K562 (cell line): ENCODE data around the gene LRRC43. TPM values are rescaled to one million over a fixed set of nuclear protein-coding genes. Genes with fewer than 3 reads are reported as not detected.
A peak's percentile ranks its signal among the peaks of the same experiment; 100 is the strongest.

ENCODE experiments used
- ATAC-seq: fragments of 200-7000 bp; cut with Tn5 transposase; 3 replicates; pipeline ENCODE4 v1.9.1; 2020; ENCODE audit warnings: moderate library complexity
- BruUV-seq: library from RNA; stranded (reverse); fragments of 400-500 nt; replicated peaks from 2 replicates; lab custom pipeline; 2021; lab: Mats Ljungman, UMichigan
- CTCF ChIA-PET: fragments of 300-600 bp; formaldehyde crosslinking; extraction: SDS; loops from one replicate; lab custom pipeline; 2021; ENCODE audit warnings: low intra/inter-chr PET ratio; lab: Yijun Ruan, JAX
- POLR2A ChIA-PET: fragments of 300-600, 350-650 bp; sonication (Branson Sonifier 250); formaldehyde crosslinking; extraction: SDS; loops from one replicate; lab custom pipeline; 2021; ENCODE audit warnings: antibody characterized with exemption, inconsistent platforms; lab: Yijun Ruan, JAX
- DNase-seq, 4 experiments: peaks; one replicate each; pipeline versions ENCODE4 v3.0.0 to v3.0.0-alpha.2; 2011 to 2018; ENCODE audit warnings: low spot score in 3 of 4, mixed read lengths in 3 of 4; ENCODE audit errors: extremely low read depth in 1 of 4
- FAIRE-seq: peaks from 2 replicates; lab custom pipeline; 2011; peaks lifted over from hg19 to GRCh38; lab: Jason Lieb, UNC
- H2AFZ ChIP-seq: 2 replicates; pipeline ENCODE4 v1.6.0; 2011; ENCODE audit warnings: low read depth, low read length, control low read depth, inconsistent platforms
- H3K27ac ChIP-seq: fragments of 200-600 bp; 3 replicates; pipeline ENCODE4 v1.8.0; 2011; ENCODE audit warnings: low read depth, mild to moderate bottlenecking, control low read depth, inconsistent platforms, low read length, moderate library complexity, mixed read lengths; ENCODE audit errors: extremely low read depth
- H3K27me3 ChIP-seq, 2 experiments: fragments of 300-600 bp in 1 of 2; 2 replicates in 1 of 2; 3 replicates in 1 of 2; pipeline versions ENCODE4 v1.6.0 to v1.8.0; 2011; ENCODE audit warnings: inconsistent platforms in 2 of 2, low read length in 2 of 2, mild to moderate bottlenecking in 1 of 2, mixed read lengths in 1 of 2, moderate library complexity in 1 of 2; ENCODE audit not compliant: control insufficient read depth in 2 of 2, insufficient read depth in 2 of 2
- H3K36me3 ChIP-seq: fragments of 300-600 bp; 3 replicates; pipeline ENCODE4 v1.8.0; 2011; ENCODE audit warnings: mild to moderate bottlenecking, low read length, inconsistent platforms; ENCODE audit not compliant: control insufficient read depth, insufficient read depth
- H3K4me1 ChIP-seq, 2 experiments: fragments of 200-600 bp in 1 of 2; replicated peaks in 1 of 2; 2 replicates in 1 of 2; 3 replicates in 1 of 2; pipeline versions ENCODE4 v1.5.1 to v1.8.0; 2011; ENCODE audit warnings: inconsistent platforms in 2 of 2, low read length in 2 of 2, mild to moderate bottlenecking in 1 of 2, mixed read lengths in 1 of 2, moderate library complexity in 1 of 2; ENCODE audit not compliant: control insufficient read depth in 2 of 2, insufficient read depth in 2 of 2
- H3K4me2 ChIP-seq: 2 replicates; pipeline ENCODE4 v1.6.1; 2011; ENCODE audit warnings: low read length, control low read depth, inconsistent platforms, mixed read lengths; ENCODE audit not compliant: insufficient read depth
- H3K4me3 ChIP-seq: fragments of 200-600 bp; sonication (generic), shearing (Covaris generic); 2 replicates; pipeline ENCODE4 v1.5.1; 2016; ENCODE audit warnings: control low read depth, inconsistent platforms
- H3K79me2 ChIP-seq: fragments of 200-600 bp; 3 replicates; pipeline ENCODE4 v1.8.0; 2011; ENCODE audit warnings: low read length, inconsistent platforms; ENCODE audit not compliant: control insufficient read depth, insufficient read depth
- H3K9ac ChIP-seq, 2 experiments: 2 replicates each; pipeline versions ENCODE4 v1.6.0 to v1.6.1; 2011; ENCODE audit warnings: low read depth in 2 of 2, low read length in 2 of 2, control low read depth in 1 of 2, inconsistent platforms in 1 of 2, mild to moderate bottlenecking in 1 of 2, mixed read lengths in 1 of 2; ENCODE audit not compliant: insufficient read depth in 1 of 2
- H3K9me1 ChIP-seq: one replicate; pipeline ENCODE4 v1.6.0; 2011; ENCODE audit warnings: inconsistent platforms, mild to moderate bottlenecking, low read length, moderate library complexity; ENCODE audit not compliant: control insufficient read depth, insufficient read depth
- H3K9me3 ChIP-seq: replicated peaks from 2 replicates; pipeline ENCODE4 v1.5.1; 2011; ENCODE audit warnings: low read depth, low read length, inconsistent platforms; ENCODE audit not compliant: control insufficient read depth, insufficient read depth
- H4K20me1 ChIP-seq: replicated peaks from 2 replicates; pipeline ENCODE4 v1.6.1; 2011; ENCODE audit warnings: low read length, inconsistent platforms, mixed read lengths; ENCODE audit not compliant: control insufficient read depth, insufficient read depth
- ARID1B ChIP-seq: fragments of 450-650 bp; IDR thresholded peaks from 2 replicates; pipeline ENCODE4 v1.6.1; 2016; ENCODE audit warnings: antibody characterized with exemption, mild to moderate bottlenecking, inconsistent platforms
- ATF4 ChIP-seq: fragments of 450-650 bp; formaldehyde crosslinking; IDR thresholded peaks from 2 replicates; pipeline ENCODE4 v1.4.0; 2022; ENCODE audit warnings: mild to moderate bottlenecking, moderate library complexity
- BRF2 ChIP-seq: IDR thresholded peaks from 3 replicates; pipeline ENCODE4 v1.6.1; 2011; ENCODE audit warnings: borderline replicate concordance, mild to moderate bottlenecking; ENCODE audit not compliant: insufficient read length, insufficient read depth
- CEBPZ ChIP-seq: fragments of 150-350 bp; IDR thresholded peaks from 2 replicates; pipeline ENCODE4 v1.6.1; 2014; ENCODE audit warnings: low read depth, mild to moderate bottlenecking, low read length, borderline replicate concordance
- CHD2 ChIP-seq: IDR thresholded peaks from 2 replicates; pipeline ENCODE4 v1.6.1; 2011; ENCODE audit warnings: low read depth, low read length
- WGBS: fragments of 100-300 bp; shearing (Covaris generic); methylation state at CpG from one replicate; pipeline ENCODE4 v1.1.6; 2016; ENCODE audit warnings: low coverage, mixed read lengths; ENCODE audit not compliant: insufficient coverage; ENCODE audit errors: missing lambda C conversion rate; 5-methylcytosine and 5-hydroxymethylcytosine counted together
- in situ Hi-C: fragments of 300-500 bp; cut with MboI; formaldehyde crosslinking; loops from 4 replicates; pipeline ENCODE4 v1.15.0; 2018; ENCODE audit warnings: inconsistent platforms, mixed read lengths
- intact Hi-C: fragments of 100-400 bp; cut with micrococcal nuclease; formaldehyde crosslinking; loops from 2 replicates; pipeline ENCODE4 v1.14.2; 2022
- polyA plus RNA-seq, 8 experiments: library from polyadenylated mRNA; depleted of rRNA in 4 of 8; stranded (reverse) in 5 of 8; unstranded in 3 of 8; fragments of >200 nt; fragmentation: Nextera tagmentation in 2 of 8; fragmentation: Illumina TruSeq in 1 of 8; extraction: Ambion mirVana in 2 of 8; extraction: Trizol in 1 of 8; gene quantifications; 2 replicates each; pipeline versions ENCODE4 v1.2.1 to v1.2.3, GENCODE V29; 2011 to 2014; ENCODE audit warnings: inconsistent platforms in 1 of 8, missing spikeins in 1 of 8
- total RNA-seq, 7 experiments: library from RNA; depleted of rRNA in 6 of 7; stranded (reverse); fragments of >200 nt in 6 of 7; fragmentation: Illumina TruSeq in 2 of 7; extraction: Trizol in 2 of 7; gene quantifications; 2 replicates each; pipeline versions ENCODE4 v1.2.1 to v1.2.3, GENCODE V29; 2011 to 2021; ENCODE audit warnings: low replicate concordance in 1 of 7

The LRRC43 gene
- total and polyA plus RNA-seq, 9 of the 15 experiments (the other 6 are each of a cell fraction or from before 2014, with no cell fraction given): 0.19 TPM; not detected in 8

GRCh38 chr12:122172262-122172939, 10.5 kb upstream of the LRRC43 start:
- Histone ChIP-seq H2AFZ (no peak overlapping the region), H3K27ac (no peak overlapping the region), H3K27me3 (peaks cover 19 to 28% of the 10 kb centered on the region in 2 experiments), H3K9me1 (no peaks in the 10 kb centered on the region), H3K4me1 (peaks cover 0 to 2% of the 10 kb centered on the region in 2 experiments; a peak in 3 of 5 replicates), H3K9ac (peak overlapping the region in 1 of 2 experiments; percentile 65; a peak in 1 of 4 replicates), H3K79me2 (no peaks in the 10 kb centered on the region), H3K9me3 (no peaks in the 10 kb centered on the region), H3K4me3 (no peak overlapping the region), H3K4me2 (no peak overlapping the region), H4K20me1 (no peaks in the 10 kb centered on the region), H3K36me3 (no peaks in the 10 kb centered on the region)
- in situ Hi-C loops: no loop called here
- no peak for FAIRE-seq
- no peak for DNase-seq
- no peak for TF ChIP-seq CHD2
- no peak for TF ChIP-seq ATF4 (CRISPR knock-in tag)
- TF ChIP-seq ARID1B: no peak
- TF ChIP-seq CEBPZ: no peak
- no peak for TF ChIP-seq BRF2
- intact Hi-C loops: no loop called here
- no peak for ATAC-seq
- ChIA-PET CTCF (no interaction called here), POLR2A (interaction anchor here (0.6 kb wide), 1 partner anchor 371 kb away, joined by 3 read pairs; no protein-coding TSS in a partner anchor)
- WGBS: 12% methylated on average over 17 of the region's 17 CpGs
- BruUV-seq: no TSS peak
